ENCODE measurements around the gene KAT6B. TPM values are rescaled to one million over a fixed set of nuclear protein-coding genes. Genes with fewer than 3 reads are reported as not detected.

Gene KAT6B
- total RNA-seq, 1 experiment from 2014 or later: 14.9 TPM

DNA sequence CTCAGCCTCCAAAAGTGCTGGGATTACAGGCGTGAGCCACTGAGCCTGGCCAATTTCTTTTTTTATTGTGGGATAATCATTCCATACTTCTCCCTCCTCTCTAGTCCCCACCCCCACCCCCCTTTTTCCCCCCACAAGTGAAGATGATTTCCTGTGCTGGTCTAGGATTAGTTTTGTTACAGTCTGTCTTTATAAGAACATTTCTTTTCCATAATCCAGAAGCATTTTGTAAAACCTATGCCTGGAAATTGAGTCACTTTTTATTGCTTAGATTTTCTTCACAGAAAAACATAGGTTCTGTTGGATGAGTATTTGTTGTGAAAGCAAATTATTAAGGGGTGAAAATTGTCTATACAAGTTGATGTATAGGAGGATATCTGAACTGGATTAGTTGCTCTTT lies 98.9 kb downstream of the KAT6B start:
- Mint-ChIP-seq H3K9me3 (ENCODE audit: unreplicated experiment) (no peaks in the 10 kb centered on the region), H3K4me3 (ENCODE audit: unreplicated experiment) (no peak overlapping the region), H3K27ac (ENCODE audit: unreplicated experiment) (no peak overlapping the region), H3K36me3 (ENCODE audit: insufficient read depth, unreplicated experiment) (no peaks in the 10 kb centered on the region), H3K4me1 (ENCODE audit: low read depth, unreplicated experiment) (peaks cover 17% of the 10 kb centered on the region), H3K27me3 (ENCODE audit: insufficient read depth, unreplicated experiment) (no peaks in the 10 kb centered on the region)
- intact Hi-C loops (cut with micrococcal nuclease; ENCODE audit: unreplicated experiment): no loop called here
- H3K27me3 ChIP-seq (replicated peaks; ENCODE audit: control insufficient read depth, insufficient read depth, low read length): no peaks in the 10 kb centered on the region
- no peak overlapping the region for H3K4me3 ChIP-seq (ENCODE audit: low read depth, low read length)
- TF ChIP-seq, protein P1, sequence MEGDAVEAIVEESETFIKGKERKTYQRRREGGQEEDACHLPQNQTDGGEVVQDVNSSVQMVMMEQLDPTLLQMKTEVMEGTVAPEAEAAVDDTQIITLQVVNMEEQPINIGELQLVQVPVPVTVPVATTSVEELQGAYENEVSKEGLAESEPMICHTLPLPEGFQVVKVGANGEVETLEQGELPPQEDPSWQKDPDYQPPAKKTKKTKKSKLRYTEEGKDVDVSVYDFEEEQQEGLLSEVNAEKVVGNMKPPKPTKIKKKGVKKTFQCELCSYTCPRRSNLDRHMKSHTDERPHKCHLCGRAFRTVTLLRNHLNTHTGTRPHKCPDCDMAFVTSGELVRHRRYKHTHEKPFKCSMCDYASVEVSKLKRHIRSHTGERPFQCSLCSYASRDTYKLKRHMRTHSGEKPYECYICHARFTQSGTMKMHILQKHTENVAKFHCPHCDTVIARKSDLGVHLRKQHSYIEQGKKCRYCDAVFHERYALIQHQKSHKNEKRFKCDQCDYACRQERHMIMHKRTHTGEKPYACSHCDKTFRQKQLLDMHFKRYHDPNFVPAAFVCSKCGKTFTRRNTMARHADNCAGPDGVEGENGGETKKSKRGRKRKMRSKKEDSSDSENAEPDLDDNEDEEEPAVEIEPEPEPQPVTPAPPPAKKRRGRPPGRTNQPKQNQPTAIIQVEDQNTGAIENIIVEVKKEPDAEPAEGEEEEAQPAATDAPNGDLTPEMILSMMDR (IDR thresholded peaks at IDR 0.05; ENCODE audit: insufficient read depth in 1 of 2, low read depth in 1 of 2, low read length in 1 of 2, severe bottlenecking in 1 of 2, unreplicated experiment in 1 of 2): no peak
- CTCF ChIA-PET: no interaction called here
- H3K9me3 ChIP-seq: no peaks in the 10 kb centered on the region
- no TSS peak for BruUV-seq (replicated peaks)
- no peaks in the 10 kb centered on the region for H3K36me3 ChIP-seq (ENCODE audit: control insufficient read depth, insufficient read depth, low read length)
- POLR2A ChIA-PET: no interaction called here
- peaks cover 22% of the 10 kb centered on the region for H3K4me1 ChIP-seq
- no peak for DNase-seq

DNA sequence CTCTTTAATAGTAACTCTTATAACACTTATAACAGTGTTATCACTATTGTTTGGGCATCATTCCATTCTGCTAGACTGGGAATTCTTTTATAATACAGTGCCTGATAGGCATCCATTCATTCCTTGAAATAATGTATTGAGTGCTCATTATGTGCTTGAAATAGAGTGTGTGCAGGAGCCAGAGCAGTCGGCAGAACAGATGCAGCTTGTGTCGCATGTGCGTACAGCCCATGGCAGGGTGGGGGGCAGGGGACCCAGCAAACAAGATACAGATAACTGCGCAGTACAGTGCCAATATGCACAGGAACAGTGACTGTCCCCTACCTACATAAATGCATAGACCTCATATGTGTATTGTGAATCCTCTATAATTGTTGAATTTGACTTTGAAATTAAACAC lies 99.3 kb downstream of the KAT6B start:
- intact Hi-C loops (cut with micrococcal nuclease; ENCODE audit: unreplicated experiment): no loop called here
- Histone ChIP-seq H3K9me3 (no peaks in the 10 kb centered on the region), H3K4me3 (ENCODE audit: low read depth, low read length) (no peak overlapping the region), H3K27me3 (replicated peaks; ENCODE audit: control insufficient read depth, insufficient read depth, low read length) (no peaks in the 10 kb centered on the region), H3K36me3 (ENCODE audit: control insufficient read depth, insufficient read depth, low read length) (no peaks in the 10 kb centered on the region), H3K4me1 (peaks cover 22% of the 10 kb centered on the region)
- DNase-seq: no peak
- TF ChIP-seq, protein P1 (IDR thresholded peaks at IDR 0.05; ENCODE audit: insufficient read depth in 1 of 2, low read depth in 1 of 2, low read length in 1 of 2, severe bottlenecking in 1 of 2, unreplicated experiment in 1 of 2): no peak
- no peaks in the 10 kb centered on the region for H3K9me3 Mint-ChIP-seq (ENCODE audit: unreplicated experiment)
- no peaks in the 10 kb centered on the region for H3K36me3 Mint-ChIP-seq (ENCODE audit: insufficient read depth, unreplicated experiment)
- ChIA-PET POLR2A (no interaction called here), CTCF (no interaction called here)
- H3K27me3 Mint-ChIP-seq (ENCODE audit: insufficient read depth, unreplicated experiment): no peaks in the 10 kb centered on the region
- no TSS peak for BruUV-seq (replicated peaks)
- no peak overlapping the region for H3K27ac Mint-ChIP-seq (ENCODE audit: unreplicated experiment)
- peaks cover 17% of the 10 kb centered on the region for H3K4me1 Mint-ChIP-seq (ENCODE audit: low read depth, unreplicated experiment)
- H3K4me3 Mint-ChIP-seq (ENCODE audit: unreplicated experiment): no peak overlapping the region

DNA sequence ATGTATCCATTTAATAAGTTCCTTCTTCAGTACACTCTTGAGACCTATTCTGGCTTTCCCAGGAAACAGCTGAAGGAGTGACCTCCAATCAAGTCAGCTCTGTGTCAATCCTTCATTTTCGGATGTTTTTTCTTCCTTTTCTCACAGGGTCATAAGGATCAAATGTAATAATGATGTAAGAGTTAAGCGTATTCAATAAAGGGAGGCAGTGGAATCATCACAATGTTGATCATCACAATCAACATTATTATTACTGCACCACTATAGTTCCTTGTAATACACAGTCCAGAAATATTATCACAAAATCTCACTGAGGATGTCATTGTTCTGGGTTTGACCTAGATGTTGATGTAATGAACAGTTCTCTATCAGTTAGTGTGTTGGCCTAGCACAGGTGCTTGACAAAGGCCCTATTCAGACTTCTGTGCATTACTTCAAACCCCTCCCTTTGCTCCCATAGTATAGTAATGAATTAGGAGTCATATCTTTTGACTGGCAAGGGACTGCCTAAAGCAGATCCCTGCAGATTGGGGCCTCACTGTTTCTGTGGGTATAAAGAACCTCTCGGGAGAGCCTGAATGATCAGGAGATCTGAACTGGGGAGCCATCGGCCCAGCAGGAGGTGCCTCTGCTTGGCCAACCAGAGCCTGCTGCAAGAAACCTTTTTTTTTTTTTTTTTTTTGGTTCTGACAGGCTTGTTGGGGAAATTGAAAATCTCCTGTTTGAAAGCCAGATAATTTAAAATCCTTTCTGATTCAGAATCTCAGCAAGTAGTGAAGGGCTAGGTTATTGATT lies 100.6 kb downstream of the KAT6B start:
- intact Hi-C loops (cut with micrococcal nuclease; ENCODE audit: unreplicated experiment): no loop called here
- Mint-ChIP-seq H3K4me3 (ENCODE audit: unreplicated experiment) (no peak overlapping the region), H3K36me3 (ENCODE audit: insufficient read depth, unreplicated experiment) (no peaks in the 10 kb centered on the region), H3K27me3 (ENCODE audit: insufficient read depth, unreplicated experiment) (no peaks in the 10 kb centered on the region), H3K4me1 (ENCODE audit: low read depth, unreplicated experiment) (peaks cover 17% of the 10 kb centered on the region), H3K9me3 (ENCODE audit: unreplicated experiment) (no peaks in the 10 kb centered on the region), H3K27ac (ENCODE audit: unreplicated experiment) (no peak overlapping the region)
- Histone ChIP-seq H3K4me1 (peaks cover 22% of the 10 kb centered on the region), H3K36me3 (ENCODE audit: control insufficient read depth, insufficient read depth, low read length) (no peaks in the 10 kb centered on the region), H3K4me3 (ENCODE audit: low read depth, low read length) (no peak overlapping the region), H3K27me3 (replicated peaks; ENCODE audit: control insufficient read depth, insufficient read depth, low read length) (no peaks in the 10 kb centered on the region), H3K9me3 (no peaks in the 10 kb centered on the region)
- DNase-seq: no peak
- BruUV-seq (replicated peaks): no TSS peak
- ChIA-PET CTCF (no interaction called here), POLR2A (no interaction called here)
- TF ChIP-seq, protein P1 (IDR thresholded peaks at IDR 0.05; ENCODE audit: insufficient read depth in 1 of 2, low read depth in 1 of 2, low read length in 1 of 2, severe bottlenecking in 1 of 2, unreplicated experiment in 1 of 2): no peak
